22Rv1 (cell line): ENCODE measurements around the gene PARVB.

Source experiments
- H3K27ac ChIP-seq: fragments of 450-650 bp; 2 replicates; pipeline ENCODE4 v1.5.1; 2017
- ZFX ChIP-seq: fragments of 450-650 bp; IDR thresholded peaks from 2 replicates; pipeline ENCODE4 v1.6.1; 2017; ENCODE audit warnings: antibody characterized with exemption, borderline replicate concordance
- TF ChIP-seq, protein P1 (sequence below): fragments of 450-650 bp; IDR thresholded peaks from 2 replicates; pipeline ENCODE4 v1.5.1; 2017; ENCODE audit warnings: mild to moderate bottlenecking

Gene PARVB

DNA sequence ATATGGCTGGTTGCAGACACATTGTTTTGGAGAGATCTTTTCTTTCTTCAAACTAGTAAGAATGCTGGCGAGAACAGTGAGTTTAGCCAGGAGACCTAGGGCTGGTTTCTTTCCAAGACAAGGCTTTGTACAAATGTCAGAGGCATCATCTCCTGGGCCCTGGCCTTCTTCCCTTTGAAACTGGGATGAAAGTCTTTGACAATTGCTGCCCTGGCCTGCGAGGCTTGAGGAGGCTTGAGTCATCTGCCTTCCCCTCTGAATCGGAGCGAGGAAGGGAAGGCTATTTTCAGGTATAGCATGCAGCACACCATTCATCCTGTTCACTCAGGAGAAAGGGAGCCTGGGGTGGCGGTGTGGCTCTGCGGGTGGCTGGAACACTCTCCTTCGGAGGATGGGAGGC lies 135.1 kb downstream of the PARVB start:
- TF ChIP-seq, protein P1, sequence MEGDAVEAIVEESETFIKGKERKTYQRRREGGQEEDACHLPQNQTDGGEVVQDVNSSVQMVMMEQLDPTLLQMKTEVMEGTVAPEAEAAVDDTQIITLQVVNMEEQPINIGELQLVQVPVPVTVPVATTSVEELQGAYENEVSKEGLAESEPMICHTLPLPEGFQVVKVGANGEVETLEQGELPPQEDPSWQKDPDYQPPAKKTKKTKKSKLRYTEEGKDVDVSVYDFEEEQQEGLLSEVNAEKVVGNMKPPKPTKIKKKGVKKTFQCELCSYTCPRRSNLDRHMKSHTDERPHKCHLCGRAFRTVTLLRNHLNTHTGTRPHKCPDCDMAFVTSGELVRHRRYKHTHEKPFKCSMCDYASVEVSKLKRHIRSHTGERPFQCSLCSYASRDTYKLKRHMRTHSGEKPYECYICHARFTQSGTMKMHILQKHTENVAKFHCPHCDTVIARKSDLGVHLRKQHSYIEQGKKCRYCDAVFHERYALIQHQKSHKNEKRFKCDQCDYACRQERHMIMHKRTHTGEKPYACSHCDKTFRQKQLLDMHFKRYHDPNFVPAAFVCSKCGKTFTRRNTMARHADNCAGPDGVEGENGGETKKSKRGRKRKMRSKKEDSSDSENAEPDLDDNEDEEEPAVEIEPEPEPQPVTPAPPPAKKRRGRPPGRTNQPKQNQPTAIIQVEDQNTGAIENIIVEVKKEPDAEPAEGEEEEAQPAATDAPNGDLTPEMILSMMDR: no peak
- no peak for TF ChIP-seq ZFX
- no peak overlapping the region for H3K27ac ChIP-seq

DNA sequence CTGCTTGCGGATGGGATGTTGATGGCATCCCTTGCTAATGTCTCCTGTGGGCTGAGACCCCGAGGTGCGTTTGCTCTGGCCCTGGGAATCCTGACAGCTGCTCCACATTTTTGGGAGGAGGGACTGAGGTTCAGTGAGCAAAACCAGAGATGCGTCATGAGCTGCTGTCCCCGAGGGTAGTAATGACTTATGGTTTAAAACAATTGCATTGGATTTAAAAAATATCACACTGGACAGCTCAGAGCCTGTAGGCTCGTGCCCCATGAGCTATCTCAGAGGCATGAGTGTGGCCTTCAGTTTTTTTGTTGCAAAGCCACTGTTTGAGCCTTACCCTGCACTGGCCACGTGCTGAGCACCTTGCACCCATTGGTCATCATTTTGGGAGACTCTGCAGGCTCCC lies 135.7 kb downstream of the PARVB start:
- TF ChIP-seq ZFX: no peak
- TF ChIP-seq, protein P1: no peak
- H3K27ac ChIP-seq: no peak overlapping the region

DNA sequence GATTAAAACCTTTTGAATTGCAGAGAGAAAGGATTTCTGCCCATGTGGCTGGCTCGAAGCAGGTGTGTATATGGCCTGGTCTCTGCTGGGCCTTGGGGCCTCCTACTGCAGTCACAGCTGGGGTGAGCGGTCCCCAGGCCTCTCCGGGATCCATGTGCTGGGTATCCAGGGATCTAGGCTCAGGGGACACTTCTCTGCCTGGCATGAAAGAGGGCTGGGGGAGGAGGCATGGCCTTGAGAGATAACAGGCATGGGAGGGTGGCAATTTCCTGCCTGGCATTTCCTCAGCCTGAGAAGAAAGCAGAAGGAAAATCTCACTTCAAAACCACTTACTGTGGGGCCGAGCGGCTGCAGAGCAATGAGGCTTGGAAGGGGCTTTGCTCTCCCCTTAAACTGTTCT lies 136.3 kb downstream of the PARVB start:
- TF ChIP-seq ZFX: no peak
- TF ChIP-seq, protein P1: no peak
- H3K27ac ChIP-seq: no peak overlapping the region

DNA sequence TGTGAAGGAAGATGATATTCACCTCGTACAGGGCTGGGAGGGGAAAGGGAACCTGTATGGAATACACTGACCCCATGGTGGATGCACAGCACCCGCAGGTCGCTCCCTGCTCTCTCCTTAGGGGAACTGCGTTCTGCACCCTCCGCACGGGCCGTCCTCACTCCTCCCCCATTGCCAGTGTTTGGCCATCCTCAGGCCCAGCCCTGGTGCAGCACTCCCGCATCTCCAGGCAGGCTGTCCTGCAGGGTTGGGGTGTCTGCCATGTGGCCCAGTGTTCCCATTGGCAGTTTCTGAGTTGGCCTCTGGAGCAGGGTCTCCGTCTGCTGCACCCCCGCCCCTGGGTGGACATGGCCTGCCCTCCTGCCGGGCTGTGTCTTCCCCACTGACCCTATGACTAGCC lies 137.6 kb downstream of the PARVB start:
- TF ChIP-seq, protein P1: no peak
- TF ChIP-seq ZFX: no peak
- H3K27ac ChIP-seq: no peak overlapping the region

DNA sequence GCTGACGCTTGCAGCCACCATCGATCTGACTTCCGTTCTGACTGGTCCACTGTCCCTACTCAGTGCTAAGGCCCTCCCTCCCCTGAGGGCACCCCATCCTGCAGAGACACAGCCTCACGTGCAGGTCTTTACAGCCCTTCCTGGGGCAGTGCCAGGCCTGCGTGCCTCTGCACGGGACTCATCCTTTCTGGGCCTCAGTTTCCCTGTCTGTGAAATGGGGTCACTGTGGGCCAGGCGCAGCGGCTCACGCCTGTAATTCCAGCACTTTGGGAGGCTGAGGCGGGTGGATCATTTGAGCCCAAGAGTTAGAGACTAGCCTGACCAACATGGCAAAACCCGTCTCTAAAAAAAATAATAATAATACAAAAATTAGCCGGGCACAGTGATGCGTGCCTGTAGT lies 138.9 kb downstream of the PARVB start:
- TF ChIP-seq, protein P1: no peak
- TF ChIP-seq ZFX: no peak
- no peak overlapping the region for H3K27ac ChIP-seq

- H3K27ac ChIP-seq: no peak overlapping the region
- TF ChIP-seq, protein P1: no peak
- no peak for TF ChIP-seq ZFX
Measured at GRCh38 chr22:44163536-44163935, 139.4 kb downstream of the PARVB start.

DNA sequence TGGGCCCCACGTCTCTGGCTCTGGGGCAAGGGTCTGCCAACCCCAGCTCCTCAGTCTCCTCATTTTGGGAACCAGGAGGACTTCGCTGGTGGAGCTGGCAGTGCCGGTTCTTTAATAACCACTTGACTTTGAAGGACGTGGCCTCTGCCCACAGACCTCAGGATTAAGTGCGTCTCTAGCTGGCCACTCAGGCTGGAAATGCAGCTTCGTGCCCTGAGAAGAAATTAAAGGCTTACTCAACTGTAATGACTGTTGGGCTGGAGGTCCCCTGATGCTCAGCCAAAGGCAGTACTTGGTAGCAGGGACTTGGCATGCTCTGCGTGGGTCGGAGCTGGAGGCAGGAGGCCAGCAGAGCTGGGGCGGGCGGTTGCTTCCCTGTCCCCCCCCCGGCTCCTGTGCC lies 139.9 kb downstream of the PARVB start:
- TF ChIP-seq ZFX: no peak
- TF ChIP-seq, protein P1: no peak
- no peak overlapping the region for H3K27ac ChIP-seq
